IPS-18a (cell line): Measurements from ENCODE around the gene SFXN3.

ENCODE experiments used
- H3K27ac ChIP-seq: one replicate; pipeline ENCODE4 v1.5.1; 2013; ENCODE audit warnings: low read length
- H3K27me3 ChIP-seq: one replicate; pipeline ENCODE4 v1.6.1; 2013; ENCODE audit warnings: mild to moderate bottlenecking, low read length; ENCODE audit not compliant: control insufficient read depth, insufficient read depth
- H3K36me3 ChIP-seq: one replicate; pipeline ENCODE4 v1.6.1; 2013; ENCODE audit warnings: low read depth, low read length; ENCODE audit not compliant: control insufficient read depth
- H3K4me1 ChIP-seq: one replicate; pipeline ENCODE4 v1.6.1; 2013; ENCODE audit warnings: low read depth, low read length; ENCODE audit not compliant: control insufficient read depth
- H3K4me3 ChIP-seq: one replicate; pipeline ENCODE4 v1.5.1; 2013; ENCODE audit warnings: low read length
- H3K9ac ChIP-seq: one replicate; pipeline ENCODE4 v1.6.1; 2013; ENCODE audit warnings: mild to moderate bottlenecking, low read length, moderate library complexity
- H3K9me3 ChIP-seq: one replicate; pipeline ENCODE4 v1.6.1; 2013; ENCODE audit warnings: low read depth, low read length; ENCODE audit not compliant: control insufficient read depth

SFXN3 gene

GRCh38 chr10:101031128-101031795, at the start of gene SFXN3, which contains the start of gene PDZD7:
TSS of gene SFXN3 (plus strand) at chr10:101031234. CDS start at chr10:101034695, 3,461 bp downstream.
TSS of gene PDZD7 (minus strand) at chr10:101031129. CDS start at chr10:101030219, 910 bp downstream.
- Histone ChIP-seq H3K9me3 (no peaks in the 10 kb centered on the region), H3K36me3 (no peaks in the 10 kb centered on the region), H3K27me3 (peaks cover 64% of the 10 kb centered on the region), H3K27ac (no peak within 1 kb of the TSS), H3K4me3 (peak within 1 kb of the TSS; percentile 69), H3K9ac (no peak within 1 kb of the TSS), H3K4me1 (peaks cover 22% of the 10 kb centered on the region)

GRCh38 chr10:100982916-100983830, 47.9 kb upstream of the SFXN3 start:
- Histone ChIP-seq H3K36me3 (peaks cover 18% of the 10 kb centered on the region), H3K27me3 (no peaks in the 10 kb centered on the region), H3K9ac (no peak overlapping the region), H3K27ac (no peak overlapping the region), H3K4me3 (no peak overlapping the region), H3K9me3 (no peaks in the 10 kb centered on the region), H3K4me1 (peaks cover 4% of the 10 kb centered on the region)

- Histone ChIP-seq H3K27ac (no peak overlapping the region), H3K4me1 (peaks cover 4% of the 10 kb centered on the region), H3K27me3 (no peaks in the 10 kb centered on the region), H3K4me3 (no peak overlapping the region), H3K36me3 (peaks cover 19% of the 10 kb centered on the region), H3K9me3 (no peaks in the 10 kb centered on the region), H3K9ac (no peak overlapping the region)
These were observed 47.0 kb upstream of the SFXN3 start for GRCh38 chr10:100983868-100984671.

GRCh38 chr10:100984672-100985177, 46.3 kb upstream of the SFXN3 start:
- Histone ChIP-seq H3K27ac (no peak overlapping the region), H3K4me1 (peaks cover 4% of the 10 kb centered on the region), H3K4me3 (no peak overlapping the region), H3K36me3 (peaks cover 26% of the 10 kb centered on the region), H3K9ac (no peak overlapping the region), H3K27me3 (no peaks in the 10 kb centered on the region), H3K9me3 (no peaks in the 10 kb centered on the region)

GRCh38 chr10:100985336-100985735, 45.7 kb upstream of the SFXN3 start:
- H3K4me3 ChIP-seq: no peak overlapping the region
- no peaks in the 10 kb centered on the region for H3K9me3 ChIP-seq
- H3K36me3 ChIP-seq: peaks cover 31% of the 10 kb centered on the region
- no peak overlapping the region for H3K27ac ChIP-seq
- peaks cover 4% of the 10 kb centered on the region for H3K4me1 ChIP-seq
- no peaks in the 10 kb centered on the region for H3K27me3 ChIP-seq
- no peak overlapping the region for H3K9ac ChIP-seq

GRCh38 chr10:100986623-100986951, 44.4 kb upstream of the SFXN3 start:
- Histone ChIP-seq H3K27me3 (no peaks in the 10 kb centered on the region), H3K4me1 (peaks cover 4% of the 10 kb centered on the region), H3K4me3 (peak overlapping the region; percentile 99), H3K9ac (peak overlapping the region; percentile 96), H3K27ac (no peak overlapping the region), H3K36me3 (peaks cover 33% of the 10 kb centered on the region), H3K9me3 (no peaks in the 10 kb centered on the region)

- H3K9me3 ChIP-seq: no peaks in the 10 kb centered on the region
- H3K4me1 ChIP-seq: peaks cover 4% of the 10 kb centered on the region
- H3K27me3 ChIP-seq: no peaks in the 10 kb centered on the region
- H3K27ac ChIP-seq: peak within 1 kb of the TSS; percentile 73
- peak within 1 kb of the TSS; percentile 99 for H3K4me3 ChIP-seq
- peak within 1 kb of the TSS; percentile 96 for H3K9ac ChIP-seq
- peaks cover 31% of the 10 kb centered on the region for H3K36me3 ChIP-seq
These were observed 43.9 kb upstream of the SFXN3 start, which contains the start of the genes MRPL43 and TWNK for GRCh38 chr10:100986952-100987684. TSS of gene MRPL43 (minus strand) at chr10:100987497. CDS start at chr10:100987443, 54 bp downstream. TSS of gene TWNK (plus strand) at chr10:100987543. CDS start at chr10:100988211, 668 bp downstream.

- Histone ChIP-seq H3K36me3 (peaks cover 28% of the 10 kb centered on the region), H3K27me3 (no peaks in the 10 kb centered on the region), H3K9me3 (no peaks in the 10 kb centered on the region), H3K9ac (peak overlapping the region; percentile 96), H3K4me1 (peaks cover 4% of the 10 kb centered on the region), H3K4me3 (peak overlapping the region; percentile 99), H3K27ac (peak overlapping the region; percentile 73)
These were observed 43.4 kb upstream of the SFXN3 start for GRCh38 chr10:100987685-100988049.

- Histone ChIP-seq H3K9ac (peak overlapping the region; percentile 96), H3K4me3 (peak overlapping the region; percentile 99), H3K27ac (no peak overlapping the region), H3K36me3 (peaks cover 33% of the 10 kb centered on the region), H3K27me3 (no peaks in the 10 kb centered on the region), H3K4me1 (peaks cover 4% of the 10 kb centered on the region), H3K9me3 (no peaks in the 10 kb centered on the region)
These were observed 42.9 kb upstream of the SFXN3 start for GRCh38 chr10:100988166-100988565.

GRCh38 chr10:100989088-100989487, 41.9 kb upstream of the SFXN3 start:
- Histone ChIP-seq H3K36me3 (peaks cover 41% of the 10 kb centered on the region), H3K9me3 (no peaks in the 10 kb centered on the region), H3K9ac (no peak overlapping the region), H3K27ac (no peak overlapping the region), H3K27me3 (no peaks in the 10 kb centered on the region), H3K4me1 (peaks cover 4% of the 10 kb centered on the region), H3K4me3 (no peak overlapping the region)
